Germinal center (tissue), 1 donor: Measurements from ENCODE around the gene CAMSAP3.

ENCODE experiments used
- DNase-seq: peaks from one replicate; pipeline ENCODE4 v3.0.0; 2012; ENCODE audit warnings: mixed read lengths, low spot score

The CAMSAP3 gene

DNA sequence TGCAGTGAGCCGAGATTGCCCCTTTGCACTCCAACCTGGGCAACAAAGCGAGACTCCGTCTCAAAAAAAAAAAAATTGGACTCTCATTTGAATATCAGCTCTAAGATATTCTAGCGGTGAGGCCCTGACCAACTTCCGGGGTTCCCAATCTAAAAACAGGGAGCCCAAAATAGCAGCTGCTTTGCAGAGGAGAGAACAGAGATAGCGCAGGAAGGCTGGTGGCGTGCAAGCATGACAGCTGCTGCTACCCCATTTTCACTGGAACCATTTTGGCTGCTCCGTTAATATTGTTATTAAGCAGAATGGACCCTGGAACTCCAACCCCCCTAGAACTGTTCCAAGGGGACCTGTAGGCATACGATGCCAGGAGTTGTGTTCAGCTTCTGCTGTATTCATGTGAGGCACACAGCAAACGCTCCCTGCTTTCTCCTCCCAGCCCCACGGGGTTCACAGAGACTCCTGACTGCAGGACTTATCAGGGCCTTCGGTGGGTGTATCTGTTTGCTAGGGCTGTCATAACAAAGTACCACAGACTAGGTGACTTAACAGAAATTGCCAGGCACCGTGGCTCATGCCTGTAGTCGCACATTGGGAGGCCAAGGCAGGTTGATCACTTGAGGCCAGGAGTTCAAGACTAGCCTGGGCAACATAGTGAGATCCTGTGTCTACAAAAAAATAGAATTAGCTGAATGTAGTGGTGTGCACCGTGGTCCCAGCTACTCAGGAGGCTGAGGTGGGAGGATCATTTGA is 52.8 kb downstream of the CAMSAP3 start:
- DNase-seq, result no peak

DNA sequence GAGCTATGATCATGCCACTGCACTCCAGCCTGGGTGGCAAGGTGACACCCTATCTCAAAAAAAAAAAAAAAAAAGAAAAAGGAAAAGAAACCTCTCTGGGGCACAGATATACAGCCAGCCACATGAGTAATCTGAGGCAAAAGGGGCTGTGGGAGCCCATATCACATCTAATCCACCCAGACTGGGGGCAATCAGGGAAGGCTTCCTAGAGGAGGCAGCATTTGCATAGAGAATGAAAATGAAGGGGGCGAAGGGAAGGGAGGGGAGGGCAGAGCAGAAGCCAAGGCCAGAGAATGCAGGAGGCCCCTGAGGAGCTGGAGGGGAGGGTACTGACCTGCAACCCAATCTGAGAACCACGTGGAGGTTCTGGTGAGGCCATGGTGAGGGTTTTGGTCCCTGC is 54.5 kb downstream of the CAMSAP3 start:
- no peak for DNase-seq

DNA sequence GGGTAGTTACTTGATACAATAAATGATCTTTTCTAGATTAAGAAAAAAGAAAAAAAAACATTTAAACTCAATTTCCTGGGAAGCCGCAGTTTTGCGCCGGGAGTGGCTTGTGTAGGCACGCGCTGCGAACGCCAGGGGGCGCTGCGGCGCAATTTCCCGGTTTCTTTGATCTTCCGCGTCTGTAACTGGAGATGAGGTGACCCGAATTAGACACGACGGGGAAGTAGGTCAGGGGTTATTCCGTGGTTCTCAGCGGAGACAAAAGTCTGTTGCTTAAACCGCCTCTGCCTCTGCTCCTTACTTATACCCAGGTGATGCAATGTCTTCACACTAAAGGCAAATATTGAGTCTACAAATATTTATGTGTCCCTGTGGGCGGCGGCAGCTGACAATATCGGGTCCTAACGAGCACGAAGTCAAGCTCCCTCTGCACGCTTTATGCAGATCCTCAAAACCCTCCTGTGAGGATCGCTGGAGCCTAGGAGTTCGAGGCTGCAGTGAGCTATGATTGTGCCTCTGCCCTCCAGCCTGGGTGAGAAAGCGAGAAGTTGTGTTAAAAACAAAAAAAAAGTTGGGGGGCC is 56.5 kb downstream of the CAMSAP3 start:
- peak; percentile 81 for DNase-seq

DNA sequence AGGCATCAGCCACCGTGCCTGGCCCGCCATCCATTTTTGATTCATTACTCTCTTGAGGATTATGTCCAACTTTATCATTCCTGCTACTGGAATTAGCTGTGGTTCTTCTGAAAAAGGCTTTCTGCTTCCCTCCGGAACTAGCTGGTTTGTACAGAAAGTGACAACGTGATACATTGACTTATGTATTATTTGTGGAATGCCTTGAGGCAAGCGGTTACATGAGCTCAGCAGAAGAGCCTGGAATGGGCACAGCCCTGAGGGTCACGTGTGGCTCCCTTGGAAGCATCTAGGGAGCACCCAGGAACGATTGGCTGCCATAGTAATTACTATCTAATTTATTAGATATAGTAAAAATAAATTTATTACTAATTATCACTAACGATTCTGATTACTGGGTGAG is 58.7 kb downstream of the CAMSAP3 start:
- no peak for DNase-seq

DNA sequence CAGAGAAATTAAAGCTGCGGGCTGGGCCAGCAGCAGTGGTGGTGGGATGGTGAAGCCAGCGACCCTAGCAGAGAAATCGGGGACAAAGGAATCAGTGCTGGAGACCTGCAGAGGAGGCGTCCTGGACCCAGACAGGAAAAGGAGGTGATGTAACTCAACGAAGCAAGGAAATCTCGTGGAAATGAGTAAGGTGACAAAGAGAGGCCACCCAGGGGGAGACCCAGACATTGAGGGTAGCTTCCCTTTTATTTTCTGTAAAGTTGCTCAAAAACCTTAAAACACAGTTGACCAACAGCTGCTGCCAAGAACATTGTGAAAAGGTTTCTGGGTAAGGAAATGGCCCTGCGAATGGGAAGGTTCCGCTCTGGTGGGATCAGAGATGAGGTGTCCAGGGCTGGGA is 59.9 kb downstream of the CAMSAP3 start:
- DNase-seq, result no peak

DNA sequence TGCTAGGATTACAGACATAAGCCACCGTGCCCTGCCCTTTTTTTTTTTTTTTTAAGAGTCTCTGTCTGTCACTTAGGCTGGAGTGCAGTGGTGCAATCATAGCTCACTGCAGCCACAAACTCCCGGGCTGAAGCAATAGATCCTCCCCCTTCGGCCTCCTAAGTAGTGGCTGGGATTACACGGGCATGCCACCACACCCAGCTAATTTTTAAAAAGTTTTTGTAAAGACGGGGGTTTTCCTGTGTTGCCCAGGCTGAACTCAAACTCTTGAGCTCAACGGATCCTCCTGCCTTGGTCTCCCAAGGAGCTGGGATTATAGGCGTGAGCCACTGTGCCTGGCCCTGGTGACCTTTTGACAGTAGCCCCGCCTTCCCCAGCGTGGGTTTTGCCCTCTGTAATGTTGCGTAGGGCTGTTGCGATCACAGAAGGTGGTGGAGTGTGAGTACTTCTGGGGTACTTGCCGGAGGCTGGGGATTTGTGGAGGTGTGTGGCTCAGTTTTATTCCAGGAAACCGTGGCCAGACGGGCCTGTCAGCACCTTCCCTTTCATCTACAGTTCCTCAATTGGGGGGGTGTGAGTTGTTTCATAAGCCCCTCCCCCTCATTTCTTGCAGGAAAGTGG is 61.6 kb downstream of the CAMSAP3 start:
- DNase-seq, result no peak

DNA sequence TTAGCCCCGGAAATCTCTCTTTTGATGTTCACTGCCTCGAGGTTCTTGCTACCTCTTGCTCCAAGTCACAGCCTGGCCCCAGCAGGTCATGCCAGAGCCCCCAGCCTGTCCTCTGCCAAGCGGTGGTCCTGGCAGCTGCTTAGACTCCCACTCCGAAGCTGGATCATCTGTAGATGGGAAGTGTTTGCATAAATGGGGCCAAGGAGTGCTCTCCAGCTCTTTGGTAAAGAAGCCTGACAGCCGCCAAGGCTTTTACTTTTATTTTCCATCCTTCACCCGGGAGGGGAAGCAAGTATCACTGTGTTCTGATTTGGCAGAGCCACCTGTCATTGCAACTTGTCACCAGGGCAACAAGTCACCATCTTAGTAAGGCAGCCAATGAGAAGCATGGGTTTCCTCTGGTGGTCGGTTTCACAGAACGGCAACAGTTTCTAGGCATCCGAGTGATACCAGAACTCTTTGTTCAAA is 62.6 kb downstream of the CAMSAP3 start:
- peak; percentile 93 for DNase-seq

DNA sequence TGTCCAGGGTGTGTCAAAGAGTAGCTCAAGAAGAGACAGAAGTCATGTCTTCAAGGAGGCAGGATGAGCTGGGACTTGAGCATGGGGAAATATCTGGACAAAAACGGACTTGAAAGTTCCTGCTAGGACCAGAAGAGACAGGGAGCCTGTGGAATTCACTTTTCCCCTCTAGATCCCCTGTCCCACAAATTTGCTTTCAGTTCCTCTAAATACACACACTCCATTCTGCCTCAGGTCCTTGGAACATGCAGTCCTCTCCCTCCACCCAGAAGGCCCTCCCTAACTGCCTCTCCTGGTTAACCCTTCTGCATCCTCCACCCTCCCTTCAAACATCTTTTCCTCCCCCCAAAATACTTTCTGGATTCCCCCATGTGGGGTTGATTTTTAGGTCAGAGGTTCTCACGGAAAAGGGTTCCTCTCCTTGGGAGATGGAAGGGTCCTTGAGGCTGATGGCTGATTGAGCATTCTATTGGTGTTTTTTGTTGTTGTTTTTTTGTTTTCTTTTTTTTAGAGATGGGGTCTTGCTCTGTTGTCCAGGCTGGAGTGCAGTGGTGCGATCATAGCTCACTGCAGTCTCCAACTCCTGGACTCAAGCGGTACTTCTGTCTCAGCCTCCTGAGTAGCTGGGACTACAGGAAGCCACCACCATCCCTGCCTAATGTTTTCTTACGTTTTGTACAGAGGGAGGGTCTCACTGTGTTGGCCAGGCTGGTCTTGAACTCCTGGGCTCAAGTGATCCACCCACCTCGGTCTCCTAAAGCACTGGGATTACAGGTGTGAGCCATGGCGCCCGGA is 66.3 kb downstream of the CAMSAP3 start:
- DNase-seq, result no peak

DNA sequence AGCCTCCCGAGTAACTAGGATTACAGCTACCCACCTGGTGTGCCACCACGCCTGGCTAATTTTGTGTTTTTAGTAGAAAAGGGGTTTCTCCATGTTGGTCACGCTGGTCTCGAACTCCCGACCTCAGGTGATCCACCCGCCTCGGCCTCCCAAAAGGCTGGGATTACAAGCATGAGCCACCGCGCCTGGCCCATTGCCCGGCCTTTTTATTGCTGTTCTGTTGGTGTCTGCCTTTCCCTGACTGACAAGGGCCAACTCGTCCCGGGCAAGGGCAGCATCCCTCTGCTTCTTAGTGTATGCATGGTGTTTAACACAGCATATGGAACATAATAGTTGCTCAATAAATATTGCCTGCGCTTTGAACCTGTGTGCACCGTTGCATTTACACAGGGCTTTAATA is 67.0 kb downstream of the CAMSAP3 start:
- DNase-seq, result no peak

DNA sequence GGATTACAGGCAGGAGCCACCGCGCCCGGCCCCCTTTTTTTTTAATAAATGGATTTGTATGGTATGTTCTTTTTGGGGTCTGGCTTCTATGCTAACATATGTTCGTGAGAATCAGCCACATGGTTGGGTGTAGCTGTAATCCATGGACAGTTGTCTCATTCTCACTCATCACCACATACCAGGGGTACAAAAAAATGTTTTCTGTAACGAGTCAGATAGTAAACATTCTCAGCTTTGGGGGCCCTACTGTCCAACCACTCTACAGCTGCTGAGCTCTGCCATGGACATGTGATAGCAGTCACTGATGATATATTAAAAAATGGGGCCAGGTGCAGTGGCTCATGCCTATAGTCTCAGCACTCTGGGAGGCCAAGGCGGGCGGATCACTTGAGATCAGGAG is 68.0 kb downstream of the CAMSAP3 start:
- no peak for DNase-seq

DNA sequence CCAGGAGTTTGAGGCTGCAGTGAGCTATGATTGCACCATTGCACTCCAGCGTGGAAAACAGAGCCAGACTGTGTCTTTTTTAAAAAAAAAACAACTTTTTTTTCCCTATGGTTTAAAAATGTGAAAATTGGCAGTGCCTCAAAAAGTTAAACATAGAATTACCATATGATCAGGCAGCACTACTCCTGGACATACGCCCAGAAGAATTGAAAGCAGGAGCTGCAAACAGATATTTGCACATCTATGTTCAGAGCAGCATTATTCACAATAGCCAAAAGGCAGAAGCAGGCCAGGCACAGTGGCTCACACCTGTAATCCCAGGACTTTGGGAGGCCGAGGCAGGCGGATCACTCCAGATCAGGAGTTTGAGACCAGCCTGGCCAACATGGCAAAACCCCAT is 69.4 kb downstream of the CAMSAP3 start:
- no peak for DNase-seq
